HepG2 (cell line): ENCODE results near the gene EIF4ENIF1. TPM values are rescaled to one million over a fixed set of nuclear protein-coding genes. Genes with fewer than 3 reads are reported as not detected.

ENCODE experiments used
- AGO1 ChIP-seq: fragments of 200-400 bp; formaldehyde crosslinking; IDR thresholded peaks from 2 replicates; pipeline ENCODE4 v1.6.1; 2017; ENCODE audit warnings: mild to moderate bottlenecking, low read depth, low read length, moderate library complexity; ENCODE audit not compliant: poor library complexity, severe bottlenecking
- BORCS8-MEF2B ChIP-seq: sonication (generic); formaldehyde crosslinking; IDR thresholded peaks from 2 replicates; pipeline ENCODE4 v1.8.0; 2022; ENCODE audit warnings: mild to moderate bottlenecking, missing genetic modification reagents
- KIAA2018 ChIP-seq: sonication (generic); formaldehyde crosslinking; IDR thresholded peaks from 2 replicates; pipeline ENCODE4 v1.5.0; 2020; ENCODE audit warnings: mild to moderate bottlenecking, missing genetic modification reagents, borderline replicate concordance
- KLF15 ChIP-seq: sonication (generic); formaldehyde crosslinking; IDR thresholded peaks from 2 replicates; pipeline ENCODE4 v1.8.1; 2023; ENCODE audit warnings: borderline replicate concordance, mild to moderate bottlenecking, inconsistent platforms, missing genetic modification reagents, mixed read lengths
- MATR3 ChIP-seq: sonication (generic); formaldehyde crosslinking; IDR thresholded peaks from 2 replicates; pipeline ENCODE4 v1.4.0; 2020; ENCODE audit warnings: missing genetic modification reagents
- RFX5 ChIP-seq: IDR thresholded peaks from 2 replicates; pipeline ENCODE4 v1.6.1; 2011; ENCODE audit warnings: low read depth, low read length, improper control_type of control experiment
- SOX6 ChIP-seq, 2 experiments: fragments of 450-650 bp in 1 of 2; sonication (generic) in 1 of 2; formaldehyde crosslinking in 1 of 2; IDR thresholded peaks; 2 replicates each; pipeline versions ENCODE4 v1.4.0 to v1.6.1; 2017 to 2020; ENCODE audit warnings: antibody characterized with exemption in 1 of 2, mild to moderate bottlenecking in 1 of 2, missing genetic modification reagents in 1 of 2
- TEF ChIP-seq: sonication (generic); formaldehyde crosslinking; IDR thresholded peaks from 2 replicates; pipeline ENCODE4 v1.5.0; 2020; ENCODE audit warnings: missing genetic modification reagents
- ZBTB21 ChIP-seq: sonication (generic); formaldehyde crosslinking; IDR thresholded peaks from 2 replicates; pipeline ENCODE4 v1.4.0; 2020; ENCODE audit warnings: missing genetic modification reagents
- ZKSCAN1 ChIP-seq: fragments of 150-350 bp; IDR thresholded peaks from 2 replicates; pipeline ENCODE4 v1.6.1; 2014; ENCODE audit warnings: low read length
- ZMYM4 ChIP-seq: sonication (generic); formaldehyde crosslinking; IDR thresholded peaks from 2 replicates; pipeline ENCODE4 v1.8.1; 2023; ENCODE audit warnings: mild to moderate bottlenecking, missing genetic modification reagents
- ZNF619 ChIP-seq: sonication (generic); formaldehyde crosslinking; IDR thresholded peaks from 2 replicates; pipeline ENCODE4 v1.4.0; 2020; ENCODE audit warnings: mild to moderate bottlenecking, missing genetic modification reagents
- polyA plus RNA-seq, 8 experiments: library from polyadenylated mRNA; depleted of rRNA in 3 of 8; stranded (reverse) in 7 of 8; unstranded in 1 of 8; fragments of >200 nt; fragmentation: Illumina TruSeq in 4 of 8; extraction: Trizol in 4 of 8; gene quantifications; 2 replicates each; pipeline versions ENCODE4 v1.2.1 to v1.2.3, GENCODE V29; 2011 to 2016; ENCODE audit warnings: low read depth in 4 of 8, missing spikeins in 1 of 8, mixed read lengths in 1 of 8; ENCODE audit not compliant: insufficient read depth in 1 of 8
- total RNA-seq, 5 experiments: library from RNA; depleted of rRNA; stranded (reverse); fragments of >200 nt; fragmentation: Illumina TruSeq; extraction: Trizol; gene quantifications; 2 replicates each; pipeline ENCODE4 v1.2.3, GENCODE V29; 2016; ENCODE audit warnings: low read depth in 1 of 5
- TF ChIP-seq, protein P1 (sequence below): sonication (generic); formaldehyde crosslinking; IDR thresholded peaks from 2 replicates; pipeline ENCODE4 v1.8.0; 2022; ENCODE audit warnings: mild to moderate bottlenecking, missing genetic modification reagents; ENCODE audit not compliant: insufficient replicate concordance

The EIF4ENIF1 gene
- total and polyA plus RNA-seq, 2 of the 13 experiments (the other 11 are each of a cell fraction or from before 2014, with no cell fraction given): 11.9 to 12.3 TPM

- TF ChIP-seq BORCS8-MEF2B (no peak), ZMYM4 (CRISPR knock-in tag) (no peak), KIAA2018 (no peak), ZKSCAN1 (no peak), AGO1 (no peak), RFX5 (no peak), KLF15 (CRISPR knock-in tag) (no peak), SOX6 (IDR thresholded peaks at IDR 0.05) (no peak), SOX6 (CRISPR knock-in tag; IDR thresholded peaks at IDR 0.05) (no peak), TEF (CRISPR knock-in tag) (no peak), ZNF619 (CRISPR knock-in tag) (no peak), ZBTB21 (CRISPR knock-in tag) (no peak), MATR3 (CRISPR knock-in tag) (no peak)
- TF ChIP-seq, protein P1, sequence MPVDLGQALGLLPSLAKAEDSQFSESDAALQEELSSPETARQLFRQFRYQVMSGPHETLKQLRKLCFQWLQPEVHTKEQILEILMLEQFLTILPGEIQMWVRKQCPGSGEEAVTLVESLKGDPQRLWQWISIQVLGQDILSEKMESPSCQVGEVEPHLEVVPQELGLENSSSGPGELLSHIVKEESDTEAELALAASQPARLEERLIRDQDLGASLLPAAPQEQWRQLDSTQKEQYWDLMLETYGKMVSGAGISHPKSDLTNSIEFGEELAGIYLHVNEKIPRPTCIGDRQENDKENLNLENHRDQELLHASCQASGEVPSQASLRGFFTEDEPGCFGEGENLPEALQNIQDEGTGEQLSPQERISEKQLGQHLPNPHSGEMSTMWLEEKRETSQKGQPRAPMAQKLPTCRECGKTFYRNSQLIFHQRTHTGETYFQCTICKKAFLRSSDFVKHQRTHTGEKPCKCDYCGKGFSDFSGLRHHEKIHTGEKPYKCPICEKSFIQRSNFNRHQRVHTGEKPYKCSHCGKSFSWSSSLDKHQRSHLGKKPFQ (CRISPR knock-in tag): no peak
- TF ChIP-seq, all 625 proteins: peak for 3
Measured at GRCh38 chr22:31398231-31398630, 91.4 kb downstream of the EIF4ENIF1 start (continued).
